Ramos (cell line): ENCODE measurements around the gene ZNF423.

Experiments
- in situ Hi-C: fragments of 300-500 bp; cut with MboI; formaldehyde crosslinking; loops from one replicate; pipeline ENCODE4 v1.14.3; 2022; ENCODE audit warnings: low sequenced_read_pairs; ENCODE audit not compliant: unreplicated experiment

Gene ZNF423

DNA sequence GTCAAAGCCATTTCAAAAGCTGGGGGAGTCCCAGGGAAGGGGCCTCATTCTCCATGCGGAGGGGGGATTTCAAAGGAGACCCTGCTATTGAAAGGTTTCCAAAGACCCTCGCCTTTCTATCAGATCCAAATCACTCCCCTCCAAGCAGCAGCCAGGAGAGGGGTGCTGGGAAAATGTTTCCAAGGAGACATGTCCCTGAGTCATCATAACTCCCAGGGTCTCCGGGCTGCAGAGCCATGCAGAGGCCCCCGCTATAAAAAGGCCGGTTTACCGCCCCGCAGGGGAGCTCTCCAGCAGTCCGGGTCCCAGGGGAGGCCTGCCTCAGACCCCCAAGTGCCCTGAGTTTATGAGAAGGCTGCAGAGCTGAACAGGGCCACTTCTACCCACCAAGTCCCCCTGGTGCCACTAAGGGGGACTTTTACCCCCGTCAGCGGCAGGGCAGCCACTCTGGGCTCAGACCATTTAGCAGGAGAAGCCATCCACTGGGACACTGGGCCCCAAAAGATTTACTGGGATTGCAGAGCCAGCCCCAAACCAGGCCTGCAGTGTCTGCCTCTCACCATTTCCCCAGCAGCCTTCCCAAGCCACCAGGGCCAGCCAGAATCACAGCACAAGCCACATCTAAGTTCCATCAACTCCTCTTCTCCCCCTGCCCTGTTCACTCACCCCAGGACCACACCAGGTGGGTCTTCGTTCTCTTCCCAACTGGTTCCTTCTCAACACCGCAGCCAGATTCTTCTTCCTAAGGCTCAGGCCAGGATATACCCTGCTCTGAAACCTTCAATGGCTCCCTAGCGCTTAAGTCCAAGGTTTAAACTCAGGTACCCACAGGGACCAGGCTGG lies 234.4 kb downstream of the ZNF423 start:
- in situ Hi-C loops: no loop called here

DNA sequence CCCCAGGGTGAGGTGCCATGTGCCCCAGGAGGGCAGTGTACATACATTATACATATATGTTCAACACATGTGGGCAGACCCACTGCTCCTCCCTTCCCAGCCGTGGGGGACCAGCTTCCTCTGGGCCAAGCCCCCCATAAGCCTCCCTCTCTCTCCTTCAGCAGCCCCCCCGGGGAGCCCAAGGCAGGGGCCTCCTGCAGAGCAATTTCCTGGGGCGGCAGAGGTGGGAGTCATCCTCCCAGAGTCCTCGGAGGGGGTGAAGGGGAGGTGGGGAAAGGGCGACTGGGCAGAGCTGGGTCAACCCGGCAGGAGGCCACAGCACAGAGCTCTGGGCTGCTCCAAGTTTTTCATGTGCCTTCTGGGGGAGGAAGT lies 235.1 kb downstream of the ZNF423 start:
- in situ Hi-C loops: no loop called here

DNA sequence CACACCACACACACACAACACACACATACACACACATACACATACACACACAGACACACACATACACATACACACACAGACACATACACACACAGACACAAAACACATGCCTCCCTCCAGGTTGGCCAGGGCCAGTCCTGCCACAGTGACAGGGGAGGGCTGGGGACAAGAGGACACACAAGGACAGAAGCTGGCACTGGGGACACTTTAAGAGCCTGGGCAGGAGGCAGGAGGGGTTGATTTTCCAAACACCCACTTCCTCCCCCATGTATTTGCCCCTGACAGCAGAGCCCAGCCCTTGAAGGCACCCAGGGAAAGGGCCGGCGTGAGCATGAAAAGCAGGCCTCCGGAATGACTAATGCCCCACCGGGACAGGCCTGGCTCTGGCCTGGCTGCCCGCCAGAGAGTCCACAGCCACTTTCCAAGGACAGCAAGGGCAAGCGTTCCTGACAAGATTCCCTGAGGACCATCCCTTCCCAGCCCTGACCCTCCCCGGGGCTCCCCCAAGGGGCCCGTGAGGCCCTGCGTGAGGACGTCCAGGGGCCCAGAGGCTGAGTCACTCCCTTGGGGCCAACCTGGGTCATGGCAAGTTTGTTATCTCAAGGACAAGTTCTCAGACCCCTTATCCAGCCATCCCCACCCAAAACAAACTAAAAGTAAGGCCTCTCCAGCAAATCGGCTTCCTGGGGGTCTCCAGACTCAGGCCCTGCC lies 235.6 kb downstream of the ZNF423 start:
- in situ Hi-C loops: no loop called here

DNA sequence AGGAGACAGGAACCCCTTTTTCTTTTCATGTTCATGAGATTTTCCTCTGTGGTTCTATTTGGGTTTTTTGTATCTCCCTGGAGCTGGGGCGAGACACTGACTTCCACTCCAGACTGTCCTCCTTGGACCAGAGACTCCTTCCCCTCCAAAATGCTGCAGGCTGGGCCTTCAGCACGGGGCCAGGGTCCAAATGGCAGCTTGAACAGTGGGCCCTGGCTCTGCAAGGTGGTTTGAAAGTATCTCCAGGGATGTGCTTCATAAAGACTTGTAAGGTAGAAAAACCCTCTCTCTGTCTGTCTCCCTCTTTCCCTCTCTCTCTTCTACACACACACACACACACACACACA lies 236.1 kb downstream of the ZNF423 start:
- in situ Hi-C loops: no loop called here

DNA sequence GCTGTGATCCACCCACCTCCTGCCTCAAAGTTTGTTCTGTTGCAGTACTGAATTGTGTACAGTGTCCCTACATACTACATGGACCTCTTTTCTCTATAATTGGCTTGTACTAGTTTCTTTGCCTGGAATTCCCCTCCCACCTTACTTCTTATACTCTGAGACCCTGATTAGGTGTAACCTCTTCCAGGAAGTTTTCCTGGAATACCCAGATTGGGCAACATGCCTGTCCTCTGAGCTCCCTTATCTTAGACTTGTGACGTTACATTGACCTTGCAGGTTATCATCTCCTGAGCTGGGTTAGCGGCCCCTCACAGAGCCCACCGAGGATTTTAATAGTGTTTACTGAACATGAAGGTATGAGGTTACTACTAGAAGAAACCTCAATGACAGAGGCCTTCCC lies 237.0 kb downstream of the ZNF423 start:
- in situ Hi-C loops: no loop called here

DNA sequence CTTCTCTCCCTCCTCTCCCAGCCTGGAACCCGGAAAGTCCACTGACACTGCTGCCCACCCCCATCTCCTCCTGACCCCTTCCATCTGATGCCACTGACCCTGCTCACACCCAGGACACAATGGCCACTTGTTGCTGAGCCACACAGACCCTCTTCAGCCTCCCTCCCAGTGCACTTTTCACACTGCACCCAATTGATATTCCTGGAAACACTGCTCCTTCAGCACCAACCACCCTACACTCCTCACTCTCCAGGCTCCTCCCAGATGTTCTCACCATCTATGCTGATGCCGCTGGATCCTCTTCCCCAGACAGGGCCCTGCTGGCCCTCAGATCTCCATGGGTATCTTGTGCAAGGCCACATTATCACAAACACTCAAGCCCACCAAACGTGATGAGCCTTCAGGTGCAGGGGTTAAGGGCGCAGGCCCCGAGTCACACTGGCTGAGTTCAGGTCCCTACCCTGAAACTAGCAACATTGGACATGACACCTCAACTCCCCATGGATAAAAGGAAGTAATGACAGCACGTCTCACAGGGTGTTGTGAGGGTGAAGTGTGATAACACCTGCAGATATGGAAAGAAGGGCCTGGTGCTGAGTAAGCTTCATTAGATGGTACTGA lies 238.1 kb downstream of the ZNF423 start:
- in situ Hi-C loops: no loop called here

DNA sequence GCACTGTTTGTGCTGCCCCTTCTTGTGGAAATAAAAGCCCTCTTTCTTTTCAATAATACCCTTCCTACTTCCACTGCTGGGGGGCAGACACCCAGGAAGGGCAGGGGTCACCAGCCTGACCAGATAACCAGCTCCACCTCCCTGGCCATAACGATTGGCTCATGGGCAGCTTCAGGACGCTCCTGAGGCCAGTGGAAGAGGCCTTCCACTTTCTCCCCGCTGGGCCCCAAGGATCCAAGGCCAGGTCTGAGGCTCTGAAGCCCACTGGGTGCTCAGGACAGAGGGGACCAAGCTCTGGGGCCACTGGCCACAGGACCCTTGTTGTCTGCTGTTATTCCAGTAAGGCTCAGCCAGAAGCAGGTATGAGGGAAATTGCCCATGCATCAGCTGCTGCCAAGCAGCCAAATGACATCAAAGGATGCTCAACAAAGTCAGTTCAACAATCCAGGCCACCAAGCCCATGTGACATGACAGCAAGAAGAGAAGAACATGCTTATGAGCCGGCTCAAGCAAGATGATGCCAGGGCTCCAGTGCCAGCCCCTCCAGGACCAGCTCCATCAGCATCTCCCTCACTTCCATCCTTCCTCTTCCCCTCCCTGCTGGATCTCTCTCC lies 238.8 kb downstream of the ZNF423 start:
- in situ Hi-C loops: no loop called here

DNA sequence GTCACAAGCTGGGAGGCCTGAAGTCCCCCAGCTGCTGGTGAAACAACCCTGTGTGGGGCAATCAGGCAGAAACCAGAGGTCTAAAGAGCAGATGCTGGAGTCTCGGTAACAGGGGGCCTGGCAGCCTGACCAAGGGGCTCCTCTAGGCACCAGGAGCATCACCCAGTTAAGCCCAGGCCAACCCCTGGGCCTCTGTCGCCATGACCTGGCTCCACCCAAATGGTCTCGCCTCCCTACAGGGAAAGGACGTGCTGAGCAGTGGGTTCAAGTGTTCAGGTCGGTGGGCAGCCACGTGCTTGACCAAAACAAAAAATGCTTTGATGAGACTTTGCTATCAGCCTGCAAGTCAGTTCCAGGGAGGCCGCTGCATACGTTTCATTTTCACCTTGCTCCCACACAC lies 240.3 kb downstream of the ZNF423 start:
- in situ Hi-C loops: no loop called here

DNA sequence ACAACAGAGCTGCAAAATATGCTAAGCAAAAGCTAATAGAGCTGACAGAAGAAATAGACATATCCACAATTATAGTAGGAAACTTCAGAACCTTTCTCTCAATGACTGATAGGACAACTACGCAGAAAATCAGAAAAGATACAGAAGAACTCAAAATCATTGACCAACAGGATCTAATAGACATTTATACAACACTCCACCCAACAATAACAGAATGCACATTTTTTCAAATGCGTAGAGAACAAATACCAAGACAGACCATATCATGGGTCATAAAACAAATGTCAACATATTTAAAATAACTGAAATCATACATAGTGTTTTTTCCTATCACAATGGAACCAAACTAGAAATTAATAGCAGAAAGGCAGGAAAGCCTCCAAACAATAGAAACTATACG lies 244.9 kb downstream of the ZNF423 start:
- in situ Hi-C loops: no loop called here

DNA sequence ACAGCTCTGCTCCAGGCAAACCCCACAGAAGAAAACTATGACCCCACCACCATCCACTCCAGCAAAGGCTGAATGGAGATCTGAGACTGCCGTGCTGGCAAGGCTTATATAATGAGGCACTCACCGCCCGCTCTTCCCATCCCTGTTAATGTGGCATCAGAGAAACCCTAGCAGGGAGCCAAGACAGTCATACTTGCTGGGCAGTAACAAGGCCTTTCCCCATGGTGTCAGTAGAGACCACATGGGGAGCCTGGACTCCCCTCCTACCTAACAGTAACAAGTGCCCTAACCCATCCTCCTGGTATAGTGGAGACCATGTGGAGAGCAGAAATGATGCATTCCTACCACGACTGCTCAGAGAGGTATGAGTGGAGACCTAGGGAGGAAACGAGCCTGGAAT lies 247.1 kb downstream of the ZNF423 start:
- in situ Hi-C loops: no loop called here

DNA sequence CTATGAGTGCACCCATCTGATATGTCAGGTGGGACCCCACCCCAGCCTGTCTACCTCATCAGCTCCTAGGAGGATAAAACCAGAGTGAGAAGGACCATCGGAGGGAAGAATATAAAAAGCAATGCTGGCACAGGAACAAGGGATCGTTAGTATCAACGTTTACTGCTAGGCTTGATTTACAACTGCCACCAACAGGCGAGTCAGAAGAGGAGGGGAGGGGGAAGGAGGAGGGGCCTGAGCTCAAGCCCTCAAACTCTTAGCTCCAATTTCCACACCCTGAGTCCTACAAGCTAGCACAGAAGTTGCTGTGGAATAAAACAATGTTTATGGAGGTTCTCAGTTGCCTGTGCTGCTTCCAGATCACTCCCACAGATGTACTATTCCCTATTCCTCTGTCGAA lies 247.8 kb downstream of the ZNF423 start:
- in situ Hi-C loops: no loop called here

DNA sequence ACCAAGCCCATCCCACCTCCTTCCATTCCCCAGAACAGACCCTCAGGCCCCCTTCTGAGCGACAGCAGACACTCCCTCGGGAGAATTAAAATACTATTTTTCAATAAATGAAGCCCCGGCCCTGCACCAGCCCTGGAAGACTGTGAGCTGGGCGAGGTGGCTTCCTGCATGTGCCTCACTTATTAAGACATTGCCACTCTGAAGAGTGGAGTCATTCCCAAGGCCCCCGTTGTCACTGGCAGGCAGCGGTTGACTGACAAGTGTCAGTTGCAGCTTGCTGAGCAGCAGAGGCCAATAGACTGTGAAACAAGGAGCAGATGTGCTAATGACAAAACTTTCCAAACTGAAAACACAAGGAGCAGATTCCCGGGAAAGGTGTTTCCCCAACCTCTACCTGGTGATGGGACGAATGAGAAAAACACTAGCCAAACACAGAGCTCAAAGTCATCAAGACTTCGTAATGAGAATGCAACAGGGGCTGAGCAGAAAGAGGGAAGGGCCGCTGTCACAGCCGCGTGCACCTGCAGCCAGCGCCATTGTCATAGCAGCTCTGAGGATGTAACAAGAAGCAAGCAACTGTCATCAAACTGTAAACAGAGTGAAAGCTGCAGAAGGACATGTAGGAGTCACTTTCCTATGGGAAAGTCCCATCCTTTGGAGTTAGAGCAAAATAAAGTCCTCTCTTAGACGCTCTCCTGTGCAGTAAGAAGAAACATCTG lies 250.2 kb downstream of the ZNF423 start:
- in situ Hi-C loops: no loop called here

DNA sequence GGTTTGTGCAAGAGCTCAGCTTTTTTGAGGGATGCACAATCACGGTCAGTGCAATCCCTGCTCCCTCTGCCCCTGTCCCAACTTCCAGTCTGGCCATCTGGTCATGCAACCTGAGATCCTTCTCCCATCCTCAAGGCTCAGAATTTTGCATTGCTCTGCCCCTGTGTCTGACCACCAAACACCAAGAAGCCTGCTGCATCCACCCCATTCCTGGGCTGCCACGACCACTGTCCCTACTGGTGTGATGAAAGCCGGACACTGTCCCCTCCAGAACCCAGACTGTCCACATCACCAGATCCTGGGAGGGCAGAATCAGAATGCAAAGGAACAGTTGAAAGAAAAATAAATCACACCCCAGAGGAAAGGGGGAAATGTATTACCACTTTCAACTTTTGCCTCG lies 251.3 kb downstream of the ZNF423 start:
- in situ Hi-C loops: no loop called here

DNA sequence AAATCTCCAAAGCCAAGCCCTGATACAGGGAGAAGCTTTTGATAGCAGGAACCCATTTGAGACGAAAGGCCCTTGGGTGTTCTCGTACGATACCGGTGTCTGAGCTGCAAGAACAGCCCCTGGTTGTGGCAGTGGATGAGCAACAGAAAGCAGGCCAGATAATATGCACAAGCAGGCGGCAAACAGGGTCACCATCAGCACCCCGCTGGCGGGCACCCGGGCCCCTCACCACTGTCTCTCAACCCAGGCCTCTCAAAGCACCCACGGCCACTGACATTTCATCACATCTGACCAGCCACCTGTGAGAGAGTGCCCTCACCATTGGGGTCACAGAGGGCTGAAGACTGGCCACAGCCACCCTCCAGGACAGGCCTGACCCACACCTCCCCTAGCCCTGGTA lies 252.0 kb downstream of the ZNF423 start:
- in situ Hi-C loops: no loop called here

DNA sequence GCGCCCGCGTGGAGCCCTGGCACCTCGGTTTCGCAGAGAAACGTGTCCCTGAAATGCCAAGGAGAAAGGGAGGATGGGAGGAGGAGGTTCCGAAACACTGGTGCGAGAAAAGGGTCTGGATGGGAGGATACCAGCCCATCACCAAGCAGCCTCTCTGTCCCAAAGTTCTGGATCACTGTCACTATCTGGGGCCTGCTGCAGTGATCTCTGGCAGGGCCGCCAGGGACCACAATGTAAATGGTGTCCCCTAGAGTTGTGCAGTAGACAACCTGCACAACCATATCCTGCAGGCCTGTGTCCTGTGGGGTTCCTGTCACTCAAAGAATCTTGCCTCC lies 253.0 kb downstream of the ZNF423 start:
- in situ Hi-C loops: no loop called here

DNA sequence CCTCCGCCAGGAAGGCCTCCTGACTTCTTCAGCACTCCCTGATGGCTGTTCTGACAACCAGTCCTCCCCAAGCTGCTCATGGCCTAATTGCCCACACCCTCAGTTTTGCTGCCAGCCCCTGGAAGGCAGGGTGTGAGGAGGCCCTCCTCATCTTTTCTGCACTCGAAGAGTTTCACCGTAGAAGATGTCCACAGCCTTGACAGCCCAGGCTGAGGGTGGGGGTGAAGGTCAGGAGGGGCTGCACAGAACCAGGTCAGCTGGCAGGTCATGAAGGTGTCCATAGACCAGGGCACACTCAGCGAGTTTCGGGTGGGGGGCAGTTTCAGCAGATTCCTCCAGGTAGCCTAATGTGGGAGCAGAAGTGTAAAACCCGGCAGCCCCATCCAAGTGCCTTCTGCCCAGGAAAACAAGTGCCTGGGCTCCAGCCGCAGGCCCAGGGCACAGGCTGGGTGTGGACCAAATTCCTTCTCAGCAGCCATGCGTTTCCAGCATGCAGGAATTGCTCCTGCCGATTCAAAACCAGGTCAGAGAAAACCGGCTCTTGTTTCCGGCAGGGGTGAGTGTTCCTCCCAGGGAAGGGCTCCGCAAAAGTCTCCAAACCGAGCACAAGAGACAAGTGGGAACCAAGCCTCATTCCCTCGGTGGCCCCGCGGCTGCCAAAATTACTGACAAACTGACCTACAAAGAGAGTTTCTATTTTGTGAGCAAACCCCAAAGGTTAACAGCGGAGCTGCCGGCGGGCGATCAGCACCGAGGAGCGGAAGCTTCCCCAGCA lies 253.5 kb downstream of the ZNF423 start:
- in situ Hi-C loops: no loop called here

DNA sequence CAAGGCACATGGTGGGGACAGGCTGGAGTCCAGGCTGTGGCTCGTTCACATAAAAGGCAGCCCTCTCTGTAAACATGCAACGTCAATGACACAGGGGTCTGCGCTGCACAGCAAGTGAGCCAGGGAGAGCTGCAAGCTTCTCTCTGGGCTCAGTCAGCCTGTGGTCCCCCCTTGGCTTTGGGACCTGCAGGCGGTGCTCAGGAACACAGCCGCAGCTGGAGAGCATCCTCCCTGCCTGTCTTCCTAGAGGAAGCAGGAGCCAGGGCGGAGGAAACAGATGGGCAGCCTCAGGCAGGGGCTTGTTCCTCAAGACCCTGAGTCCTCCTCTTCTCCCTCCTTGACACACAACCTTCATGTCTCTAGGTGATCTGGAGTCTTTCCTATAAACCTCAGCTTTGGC lies 254.3 kb downstream of the ZNF423 start:
- in situ Hi-C loops: no loop called here

DNA sequence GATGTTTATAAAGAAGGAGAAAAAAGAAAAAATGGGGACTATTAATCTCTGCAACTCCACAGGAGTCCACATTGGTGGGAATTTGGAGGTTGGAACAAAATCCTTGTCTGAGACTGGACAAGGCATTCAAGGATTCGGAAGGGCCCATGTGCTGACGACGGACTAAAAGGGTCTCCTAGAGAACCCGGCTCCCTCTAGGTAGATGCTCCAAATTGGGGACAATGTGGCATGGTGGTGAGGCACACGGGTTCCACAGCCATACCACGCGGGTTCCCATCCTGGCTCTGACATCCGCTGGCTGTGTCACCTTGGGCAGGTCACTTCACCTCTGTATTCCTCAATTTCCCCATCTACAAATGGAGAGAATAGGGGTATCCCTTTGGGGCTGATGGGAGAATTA lies 254.9 kb downstream of the ZNF423 start:
- in situ Hi-C loops: no loop called here

DNA sequence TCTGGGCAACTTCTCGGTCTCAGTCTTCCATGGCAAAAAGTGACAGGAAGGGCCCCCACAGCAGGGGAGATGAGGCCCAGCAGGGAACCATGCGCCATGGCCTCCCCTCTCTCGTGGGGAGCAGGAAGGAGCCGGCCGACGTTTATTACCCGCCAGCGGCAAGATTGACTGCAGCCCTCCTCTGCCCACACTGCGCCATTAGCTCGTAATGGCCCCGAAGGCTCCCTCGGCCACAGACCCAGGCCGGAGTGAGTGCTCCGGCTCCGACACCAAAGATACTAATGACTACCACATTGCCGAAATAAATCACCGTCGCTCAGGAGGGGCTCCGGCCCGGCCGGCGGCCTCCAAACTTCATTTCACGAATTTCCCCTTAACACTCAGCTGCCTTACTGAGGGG lies 255.4 kb downstream of the ZNF423 start:
- in situ Hi-C loops: no loop called here

DNA sequence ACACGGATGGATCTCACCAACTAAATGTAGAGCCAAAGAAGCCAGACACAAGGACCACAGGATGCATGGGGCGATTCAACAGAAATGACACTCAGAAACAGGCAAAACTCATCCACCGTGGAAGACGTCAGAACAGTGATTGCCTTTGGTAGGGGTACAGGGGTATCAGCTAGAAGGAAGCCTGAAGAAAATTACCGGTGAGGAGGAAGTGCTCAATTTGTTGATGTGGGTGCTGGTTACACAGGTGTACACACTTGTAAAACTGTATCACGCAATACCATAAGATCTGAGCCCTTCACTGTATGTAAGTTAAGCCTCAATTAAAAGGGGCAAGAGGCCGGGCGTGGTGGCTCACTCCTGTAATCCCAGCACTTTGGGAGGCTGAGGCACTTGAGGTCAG lies 256.2 kb downstream of the ZNF423 start:
- in situ Hi-C loops: no loop called here
